Endothelial cell of umbilical vein (primary cell): ENCODE results near the gene CFAP97. TPM values are rescaled to one million over a fixed set of nuclear protein-coding genes. Genes with fewer than 3 reads are reported as not detected.

Experiments used
- BruUV-seq: library from RNA; stranded (reverse); fragments of 400-500 nt; replicated peaks from 2 replicates; lab custom pipeline; 2021; lab: Mats Ljungman, UMichigan
- CTCF ChIA-PET: fragments of 300-600, 350-600 bp; sonication (Branson Sonifier 250); formaldehyde crosslinking; loops from one replicate; lab custom pipeline; 2021; ENCODE audit warnings: antibody characterized with exemption, inconsistent platforms; lab: Charles Lee
- POLR2A ChIA-PET: fragments of 300-600, 350-600 bp; sonication (Branson Sonifier 250); formaldehyde crosslinking; loops from one replicate; lab custom pipeline; 2021; ENCODE audit warnings: antibody characterized with exemption, inconsistent platforms; lab: Charles Lee
- DNase-seq: peaks from one replicate; pipeline ENCODE4 v3.0.0-alpha.2; 2011; ENCODE audit warnings: low read depth, low spot score
- FAIRE-seq: peaks from 2 replicates; lab custom pipeline; 2011; peaks lifted over from hg19 to GRCh38; lab: Jason Lieb, UNC
- H2AFZ ChIP-seq: 2 replicates; pipeline ENCODE4 v1.6.0; 2012; ENCODE audit warnings: low read depth, low read length, control low read depth, inconsistent platforms
- H3K27ac ChIP-seq: 2 replicates; pipeline ENCODE4 v1.5.1; 2011; ENCODE audit warnings: low read depth, mild to moderate bottlenecking, control low read depth, low read length, moderate library complexity; ENCODE audit not compliant: insufficient read depth
- H3K27me3 ChIP-seq, 2 experiments: 2 replicates each; pipeline versions ENCODE4 v1.6.0 to v1.6.1; 2011; ENCODE audit warnings: low read length in 2 of 2, mixed read lengths in 1 of 2; ENCODE audit not compliant: control insufficient read depth in 2 of 2, insufficient read depth in 2 of 2
- H3K36me3 ChIP-seq, 2 experiments: 2 replicates in 1 of 2; 3 replicates in 1 of 2; pipeline ENCODE4 v1.5.1; 2011; ENCODE audit warnings: low read length in 2 of 2, mild to moderate bottlenecking in 1 of 2, moderate library complexity in 1 of 2; ENCODE audit not compliant: control insufficient read depth in 2 of 2, insufficient read depth in 2 of 2; ENCODE audit errors: extremely low read depth in 1 of 2
- H3K4me1 ChIP-seq: 3 replicates; pipeline ENCODE4 v1.5.1; 2011; ENCODE audit warnings: mild to moderate bottlenecking, low read length; ENCODE audit not compliant: control insufficient read depth, insufficient read depth; ENCODE audit errors: extremely low read depth
- H3K4me2 ChIP-seq: 2 replicates; pipeline ENCODE4 v1.6.1; 2011; ENCODE audit warnings: low read length, control low read depth, mixed read lengths; ENCODE audit not compliant: insufficient read depth
- H3K4me3 ChIP-seq, 3 experiments: fragments of 200-600 bp in 1 of 3; sonication (generic), shearing (Covaris generic) in 1 of 3; replicated peaks in 1 of 3; 2 replicates each; pipeline ENCODE4 v1.5.1; 2011 to 2016; ENCODE audit warnings: control low read depth in 3 of 3, low read length in 3 of 3, mild to moderate bottlenecking in 2 of 3, inconsistent platforms in 1 of 3, low read depth in 1 of 3, moderate library complexity in 1 of 3; ENCODE audit not compliant: insufficient read depth in 1 of 3
- H3K79me2 ChIP-seq: 2 replicates; pipeline ENCODE4 v1.6.0; 2012; ENCODE audit warnings: low read length, inconsistent platforms; ENCODE audit not compliant: control insufficient read depth, insufficient read depth
- H3K9ac ChIP-seq: replicated peaks from 2 replicates; pipeline ENCODE3; 2011; ENCODE audit warnings: low read length, control low read depth; ENCODE audit not compliant: insufficient read depth; ENCODE audit errors: extremely low read depth
- H3K9me1 ChIP-seq: replicated peaks from 3 replicates; pipeline ENCODE4 v1.6.0; 2011; ENCODE audit warnings: mild to moderate bottlenecking, low read length; ENCODE audit not compliant: control insufficient read depth, insufficient read depth; ENCODE audit errors: extremely low read depth
- H3K9me3 ChIP-seq: replicated peaks from 2 replicates; pipeline ENCODE4 v1.5.1; 2012; ENCODE audit warnings: low read length, inconsistent platforms; ENCODE audit not compliant: control insufficient read depth, insufficient read depth
- H4K20me1 ChIP-seq: replicated peaks from 2 replicates; pipeline ENCODE3; 2011; ENCODE audit warnings: mild to moderate bottlenecking, low read length; ENCODE audit not compliant: control insufficient read depth, insufficient read depth; ENCODE audit errors: extremely low read depth
- EZH2 ChIP-seq: IDR thresholded peaks from 2 replicates; pipeline ENCODE4 v1.6.1; 2012; ENCODE audit warnings: borderline replicate concordance, low read depth, mild to moderate bottlenecking, moderate library complexity, low read length, inconsistent platforms; ENCODE audit not compliant: severe bottlenecking
- FOS ChIP-seq: IDR thresholded peaks from 2 replicates; pipeline ENCODE4 v1.6.1; 2011; ENCODE audit warnings: mild to moderate bottlenecking, low read length, moderate library complexity, borderline replicate concordance; ENCODE audit not compliant: insufficient read depth
- GATA2 ChIP-seq: IDR thresholded peaks from 2 replicates; pipeline ENCODE4 v1.7.0; 2011; ENCODE audit warnings: low read depth, mild to moderate bottlenecking, moderate library complexity, mixed read lengths, low read length; ENCODE audit not compliant: insufficient read length, insufficient read depth
- JUN ChIP-seq: IDR thresholded peaks from 2 replicates; pipeline ENCODE4 v1.6.1; 2011; ENCODE audit warnings: borderline replicate concordance, low read depth; ENCODE audit not compliant: insufficient read length, insufficient read depth
- MYC ChIP-seq: IDR thresholded peaks from one replicate; pipeline ENCODE4 v1.6.1; 2011; ENCODE audit warnings: mild to moderate bottlenecking, low read depth, low read length
- POLR2A ChIP-seq: IDR thresholded peaks from 2 replicates; pipeline ENCODE4 v1.6.1; 2012; ENCODE audit warnings: low read depth, mild to moderate bottlenecking, control low read depth, low read length
- POLR2AphosphoS5 ChIP-seq: IDR thresholded peaks from 2 replicates; pipeline ENCODE4 v1.6.1; 2012; ENCODE audit warnings: low read depth, mild to moderate bottlenecking, control low read depth, low read length, moderate library complexity; ENCODE audit not compliant: insufficient read depth
- dilution Hi-C: fragments of 300-500 bp; cut with MboI; formaldehyde crosslinking; loops from one replicate; pipeline ENCODE4 v1.15.0; 2019; ENCODE audit warnings: low sequenced_read_pairs; ENCODE audit not compliant: extremely low pct_ligation_motif_present
- intact Hi-C: fragments of 100-400 bp; cut with micrococcal nuclease; formaldehyde crosslinking; loops from one replicate; pipeline ENCODE4 v1.10.0; 2022
- polyA plus RNA-seq, 4 experiments: library from polyadenylated mRNA; depleted of rRNA in 3 of 4; stranded (reverse) in 3 of 4; unstranded in 1 of 4; fragments of >200 nt; gene quantifications; 2 replicates each; pipeline versions ENCODE4 v1.2.1 to v1.2.3, GENCODE V29; 2011 to 2012; ENCODE audit warnings: missing spikeins in 1 of 4
- total RNA-seq: library from RNA; stranded (reverse); gene quantifications from 2 replicates; pipeline ENCODE4 v1.2.3, GENCODE V29; 2021
- TF ChIP-seq, protein P1 (sequence below), 2 donors: IDR thresholded peaks; 1 replicate in 1 of 2; 2 replicates in 1 of 2; pipeline ENCODE4 v1.5.1; 2011; ENCODE audit warnings: low read length in 2 of 2, mild to moderate bottlenecking in 2 of 2, moderate library complexity in 2 of 2, control low read depth in 1 of 2, inconsistent platforms in 1 of 2, low read depth in 1 of 2; ENCODE audit not compliant: insufficient read depth in 1 of 2; ENCODE audit errors: extremely low read depth in 1 of 2
- TF ChIP-seq, protein P2 (sequence below): IDR thresholded peaks from 2 replicates; pipeline ENCODE4 v1.6.1; 2011; ENCODE audit not compliant: insufficient read depth, insufficient read length

CFAP97 gene
- total and polyA plus RNA-seq, 2 donors (not counting 3 experiments of a cell fraction or from before 2014, with no cell fraction given): 5.3 to 22.4 TPM

DNA sequence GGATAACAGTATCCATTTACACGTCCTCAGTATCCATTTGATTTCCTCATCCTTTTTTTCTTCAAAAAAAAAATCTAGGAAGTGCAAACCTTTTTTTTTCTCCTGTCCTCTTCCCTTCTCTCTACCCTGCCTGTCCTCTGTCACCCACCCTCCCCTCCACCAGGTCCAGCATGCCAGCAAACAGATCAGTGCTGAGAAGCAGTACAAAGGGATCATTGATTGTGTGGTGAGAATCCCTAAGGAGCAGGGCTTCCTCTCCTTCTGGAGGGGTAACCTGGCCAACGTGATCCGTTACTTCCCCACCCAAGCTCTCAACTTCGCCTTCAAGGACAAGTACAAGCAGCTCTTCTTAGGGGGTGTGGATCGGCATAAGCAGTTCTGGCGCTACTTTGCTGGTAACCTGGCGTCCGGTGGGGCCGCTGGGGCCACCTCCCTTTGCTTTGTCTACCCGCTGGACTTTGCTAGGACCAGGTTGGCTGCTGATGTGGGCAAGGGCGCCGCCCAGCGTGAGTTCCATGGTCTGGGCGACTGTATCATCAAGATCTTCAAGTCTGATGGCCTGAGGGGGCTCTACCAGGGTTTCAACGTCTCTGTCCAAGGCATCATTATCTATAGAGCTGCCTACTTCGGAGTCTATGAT is 59.1 kb downstream of the CFAP97 start:
- H2AFZ ChIP-seq: no peak overlapping the region
- BruUV-seq: no TSS peak
- H3K4me1 ChIP-seq: peaks cover 10% of the 10 kb centered on the region
- no peak overlapping the region for H3K4me2 ChIP-seq
- no peak overlapping the region for H3K9ac ChIP-seq
- no peaks in the 10 kb centered on the region for H3K9me1 ChIP-seq
- H3K27ac ChIP-seq: no peak overlapping the region
- dilution Hi-C loops (no loop called here), intact Hi-C loops (loop anchor here (5.0 to 10.0 kb wide), 4 partner anchors 58 to 893 kb away; partner anchors contain the start of genes CASP3, CFAP97 and PRIMPOL)
- FAIRE-seq (no peak), DNase-seq (no peak)
- ChIA-PET CTCF (interaction anchor here (0.7 to 2.0 kb wide), 3 partner anchors 10 to 105 kb away, joined by 3 to 9 read pairs (median 3); no protein-coding TSS in a partner anchor), POLR2A (no interaction called here)
- H4K20me1 ChIP-seq: no peaks in the 10 kb centered on the region
- TF ChIP-seq FOS: no peak
- TF ChIP-seq, protein P1, sequence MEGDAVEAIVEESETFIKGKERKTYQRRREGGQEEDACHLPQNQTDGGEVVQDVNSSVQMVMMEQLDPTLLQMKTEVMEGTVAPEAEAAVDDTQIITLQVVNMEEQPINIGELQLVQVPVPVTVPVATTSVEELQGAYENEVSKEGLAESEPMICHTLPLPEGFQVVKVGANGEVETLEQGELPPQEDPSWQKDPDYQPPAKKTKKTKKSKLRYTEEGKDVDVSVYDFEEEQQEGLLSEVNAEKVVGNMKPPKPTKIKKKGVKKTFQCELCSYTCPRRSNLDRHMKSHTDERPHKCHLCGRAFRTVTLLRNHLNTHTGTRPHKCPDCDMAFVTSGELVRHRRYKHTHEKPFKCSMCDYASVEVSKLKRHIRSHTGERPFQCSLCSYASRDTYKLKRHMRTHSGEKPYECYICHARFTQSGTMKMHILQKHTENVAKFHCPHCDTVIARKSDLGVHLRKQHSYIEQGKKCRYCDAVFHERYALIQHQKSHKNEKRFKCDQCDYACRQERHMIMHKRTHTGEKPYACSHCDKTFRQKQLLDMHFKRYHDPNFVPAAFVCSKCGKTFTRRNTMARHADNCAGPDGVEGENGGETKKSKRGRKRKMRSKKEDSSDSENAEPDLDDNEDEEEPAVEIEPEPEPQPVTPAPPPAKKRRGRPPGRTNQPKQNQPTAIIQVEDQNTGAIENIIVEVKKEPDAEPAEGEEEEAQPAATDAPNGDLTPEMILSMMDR (IDR thresholded peaks at IDR 0.05; ENCODE audit: extremely low read depth in 1 of 2, insufficient read depth in 1 of 2, low read depth in 1 of 2, low read length in 2 of 2): no peak
- no peak for TF ChIP-seq GATA2
- no peak for TF ChIP-seq EZH2
- TF ChIP-seq, protein P2, sequence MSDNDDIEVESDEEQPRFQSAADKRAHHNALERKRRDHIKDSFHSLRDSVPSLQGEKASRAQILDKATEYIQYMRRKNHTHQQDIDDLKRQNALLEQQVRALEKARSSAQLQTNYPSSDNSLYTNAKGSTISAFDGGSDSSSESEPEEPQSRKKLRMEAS: no peak
- TF ChIP-seq JUN: no peak
- TF ChIP-seq MYC: no peak
- no peak for TF ChIP-seq POLR2AphosphoS5
- no peak for TF ChIP-seq POLR2A
- H3K9me3 ChIP-seq: no peaks in the 10 kb centered on the region
- no peak overlapping the region for H3K4me3 ChIP-seq
- H3K27me3 ChIP-seq: no peaks in the 10 kb centered on the region
- no peaks in the 10 kb centered on the region for H3K79me2 ChIP-seq
- no peaks in the 10 kb centered on the region for H3K36me3 ChIP-seq
